Medulla oblongata (tissue), 1 donor: ENCODE measurements around the gene FAM135A.
"Not testable (repeated sequence)": the region's sequence is repeated elsewhere in the genome, so short reads cannot be mapped to it uniquely, and the experiment has no call there.

ENCODE experiments used
- DNase-seq: peaks from one replicate; pipeline ENCODE4 v3.0.0-alpha.2; 2015; ENCODE audit errors: extremely low spot score

Gene FAM135A

DNA sequence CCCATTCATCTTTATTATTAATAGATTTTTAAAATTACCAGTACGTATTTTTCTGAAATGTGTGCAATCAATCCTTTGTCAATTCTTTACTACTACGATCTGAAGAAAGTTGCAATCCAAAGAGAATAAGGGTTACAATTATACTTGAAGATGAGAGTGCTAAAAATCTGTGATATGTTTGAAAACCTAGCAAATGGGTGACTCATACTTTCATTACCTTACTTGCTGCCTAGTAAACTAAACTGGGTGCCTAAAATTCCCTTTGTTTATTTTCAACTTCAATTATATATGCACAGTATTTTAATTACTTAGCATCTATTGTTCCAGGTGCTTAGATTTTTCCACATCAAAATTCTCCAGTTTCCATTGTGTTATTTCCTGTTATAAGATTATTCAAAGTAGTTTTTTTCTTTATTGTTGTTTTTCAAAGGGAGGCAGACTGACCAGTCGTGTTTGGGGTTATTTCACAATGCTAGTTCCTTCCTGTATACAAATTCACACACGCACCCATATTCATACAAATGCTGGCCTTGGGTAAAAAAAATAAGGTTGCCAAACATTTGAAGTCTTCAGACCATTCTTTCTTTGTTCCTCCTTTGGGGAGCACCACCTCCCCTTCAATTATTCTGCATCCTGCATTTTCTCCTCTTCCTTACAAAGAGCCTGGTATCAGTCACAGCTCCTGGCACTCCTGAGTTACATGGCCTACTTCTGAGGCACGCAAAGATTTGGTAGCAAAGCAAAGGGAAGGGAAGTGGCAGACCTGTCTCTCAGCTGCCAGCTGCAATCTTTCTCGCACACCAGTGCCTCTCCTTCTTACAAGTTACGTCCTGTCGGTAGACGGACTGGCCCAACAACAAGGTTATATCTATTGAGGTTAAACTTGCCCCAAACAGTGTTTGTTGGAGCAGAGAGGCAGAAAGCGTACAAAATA lies 16.2 kb upstream of the FAM135A start:
- peak; percentile 8 for DNase-seq

DNA sequence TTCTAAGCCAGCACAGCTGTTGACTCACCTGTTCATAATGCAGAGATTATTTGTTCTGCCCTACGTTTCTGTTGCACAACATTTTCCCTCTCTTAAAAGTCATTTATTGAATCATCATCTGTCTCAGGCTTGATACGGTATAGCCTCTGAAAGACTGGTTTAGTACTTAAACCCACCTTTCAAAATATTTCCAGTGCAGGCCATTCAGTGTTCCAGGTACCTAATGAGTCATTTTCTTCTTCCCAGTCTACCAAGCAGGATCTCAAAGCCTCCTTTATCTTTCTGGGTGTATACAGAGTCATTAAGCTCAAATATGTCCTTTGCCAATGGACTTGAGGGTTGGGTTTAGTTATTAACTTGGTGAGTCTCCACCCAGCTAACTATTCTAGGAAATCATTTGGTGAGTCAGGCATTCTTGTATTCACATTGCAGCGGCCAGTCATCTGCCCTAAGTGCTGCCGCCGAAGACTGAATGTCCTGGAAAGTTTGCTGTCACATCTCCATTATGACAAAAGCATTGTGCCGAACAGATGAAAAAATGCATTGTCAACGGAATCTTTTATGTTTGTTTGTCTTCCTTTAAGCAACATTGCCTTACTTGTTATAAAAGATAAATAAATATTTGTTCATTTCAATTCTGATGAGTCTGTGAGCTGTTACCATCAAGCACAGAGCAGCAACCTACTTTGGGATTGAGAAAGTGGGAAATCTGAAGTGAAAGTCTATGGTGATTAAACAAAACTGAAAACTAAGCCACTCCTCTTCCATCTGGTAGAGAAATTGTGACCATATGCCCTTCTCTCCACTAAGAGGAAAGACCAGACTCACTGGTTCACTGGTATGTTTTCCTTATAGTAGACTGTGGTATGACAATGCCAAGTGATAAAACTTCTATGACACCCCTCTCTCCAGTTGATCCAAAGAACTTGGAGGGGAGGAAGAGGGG lies 14.3 kb upstream of the FAM135A start:
- DNase-seq, result no peak

DNA sequence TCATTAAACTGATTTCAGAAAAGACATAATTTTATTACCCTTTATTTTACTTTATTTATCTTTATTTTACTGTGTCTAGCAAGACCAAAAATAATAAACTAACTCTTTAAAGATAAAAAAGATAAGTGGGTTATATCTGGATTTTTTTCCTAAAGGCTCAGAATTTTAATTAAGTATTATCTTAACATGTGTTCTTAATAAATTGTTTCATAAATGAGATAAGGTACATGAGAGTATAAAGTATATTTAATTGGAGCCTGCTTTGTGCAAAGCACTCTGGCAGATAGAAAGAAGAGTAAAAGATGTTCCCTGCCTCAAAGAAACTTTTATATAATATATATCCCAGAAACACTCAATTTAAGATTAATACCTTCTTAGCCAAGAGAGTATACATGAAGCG lies 8.7 kb upstream of the FAM135A start:
- DNase-seq, result no peak

DNA sequence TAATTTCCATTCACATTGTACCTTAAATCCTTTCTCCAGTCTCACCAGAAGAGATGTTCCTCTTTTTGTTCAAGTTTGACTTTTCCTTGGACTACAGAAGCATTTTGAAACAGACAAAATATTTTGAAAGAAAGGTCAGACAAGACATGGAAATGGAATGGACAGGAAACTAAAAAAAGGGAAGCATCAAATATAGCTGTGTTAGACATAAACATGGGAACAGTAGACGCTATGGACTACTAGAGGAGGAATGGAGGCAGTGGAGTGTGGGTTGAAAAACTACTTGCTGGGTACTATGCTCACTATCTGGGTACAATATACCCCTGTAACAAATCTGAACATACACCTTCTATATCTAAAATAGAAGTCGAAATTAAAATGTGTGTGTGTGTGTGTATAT lies 4.1 kb upstream of the FAM135A start:
- peak; percentile 32 for DNase-seq

DNA sequence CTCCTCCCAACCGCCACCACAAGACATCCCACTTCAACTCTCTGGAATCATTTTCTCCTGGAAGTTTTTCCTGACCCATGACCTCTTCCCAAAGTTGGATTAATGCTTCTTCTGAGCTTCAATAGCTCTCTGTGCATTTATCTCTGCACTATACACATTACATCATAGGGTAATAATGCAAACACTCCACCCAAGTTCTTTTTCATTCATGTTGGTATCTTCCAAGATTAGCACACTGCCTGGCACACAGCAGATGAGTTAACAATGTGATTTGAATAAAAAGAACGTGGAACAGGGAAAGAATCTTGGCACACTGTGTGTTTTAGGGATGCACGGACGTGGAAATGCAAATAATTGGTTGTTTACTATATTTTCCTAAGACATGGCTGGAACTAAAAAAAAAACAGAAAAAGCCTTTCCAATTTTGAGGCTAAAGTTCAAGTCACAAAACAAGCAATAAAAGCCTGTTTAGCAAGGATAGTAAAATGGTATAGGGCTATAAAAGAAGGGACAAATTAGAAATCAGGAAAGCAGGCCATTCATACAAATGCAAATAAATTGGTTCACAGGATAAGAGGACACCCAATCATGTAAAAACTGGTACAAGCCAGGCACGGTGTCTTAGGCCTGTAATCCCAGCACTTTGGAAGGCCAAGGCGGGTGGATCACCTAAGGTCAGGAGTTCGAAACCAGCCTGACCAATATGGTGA lies 1.6 kb upstream of the FAM135A start:
- DNase-seq, result no peak

DNA sequence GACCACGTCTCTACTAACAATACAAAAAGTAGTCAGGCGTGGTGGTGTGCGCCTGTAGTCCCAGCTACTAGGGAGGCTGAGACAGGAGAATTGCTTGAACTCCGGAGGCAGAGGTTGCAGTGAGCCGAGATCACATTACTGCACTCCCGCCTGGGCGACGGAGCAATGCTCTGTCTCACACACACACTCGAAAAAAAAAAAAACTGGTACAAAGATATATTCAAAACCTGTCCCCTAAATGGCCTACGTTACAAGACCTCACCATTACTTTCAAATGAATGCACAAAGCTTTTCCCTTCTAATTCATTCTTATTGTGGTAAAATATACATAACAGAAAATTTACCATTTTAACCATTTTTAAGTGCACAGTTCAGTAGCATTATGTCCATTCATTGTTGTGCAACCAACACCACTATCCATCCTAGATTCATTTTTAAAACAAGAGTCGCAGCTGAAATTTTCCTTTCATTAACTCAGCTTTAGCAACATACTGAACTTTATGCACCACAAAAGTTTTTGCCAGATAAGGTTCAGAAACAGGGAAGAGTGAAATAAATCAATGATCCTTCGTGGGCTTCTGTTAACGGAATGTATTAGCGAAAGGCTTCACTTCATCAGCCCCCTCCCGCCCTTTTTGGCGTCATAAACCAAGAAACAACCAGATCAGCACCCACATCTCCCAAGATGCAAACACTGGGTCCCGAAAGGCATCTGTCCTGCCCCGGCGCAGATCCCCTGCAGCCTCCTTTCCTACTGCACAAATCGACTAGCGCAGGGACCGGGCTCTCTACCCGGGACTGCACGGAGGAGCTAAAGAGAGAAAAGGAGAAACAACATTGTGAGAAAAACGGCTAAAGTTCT lies 825 bp upstream of the FAM135A start:
- DNase-seq, result no peak

DNA sequence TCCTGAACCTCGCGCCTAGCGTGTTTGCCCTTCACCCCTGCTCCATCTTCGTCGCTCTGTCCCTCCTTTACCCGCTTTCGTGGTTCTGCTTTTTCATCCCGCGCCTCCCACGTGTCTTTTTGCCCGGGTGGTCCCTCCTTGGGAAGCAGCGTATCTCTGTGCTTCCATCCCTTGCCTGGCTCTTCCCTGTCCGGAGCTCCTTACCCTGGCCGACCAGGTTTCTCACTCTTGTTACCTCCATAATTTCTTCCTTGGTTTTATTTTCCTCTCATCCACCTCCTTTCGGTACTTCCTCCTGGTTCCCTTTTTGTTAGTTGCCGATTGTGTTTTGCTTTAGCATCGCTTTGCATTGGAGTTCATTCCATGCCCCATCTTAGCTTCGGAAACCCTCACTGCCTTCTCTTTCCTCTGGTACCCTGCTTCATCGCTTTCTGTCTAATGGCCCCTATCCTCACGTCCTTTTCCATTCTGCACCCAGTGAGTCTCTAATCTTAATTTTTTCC lies 735 bp downstream of the FAM135A start:
- DNase-seq, result peak; percentile 42

DNA sequence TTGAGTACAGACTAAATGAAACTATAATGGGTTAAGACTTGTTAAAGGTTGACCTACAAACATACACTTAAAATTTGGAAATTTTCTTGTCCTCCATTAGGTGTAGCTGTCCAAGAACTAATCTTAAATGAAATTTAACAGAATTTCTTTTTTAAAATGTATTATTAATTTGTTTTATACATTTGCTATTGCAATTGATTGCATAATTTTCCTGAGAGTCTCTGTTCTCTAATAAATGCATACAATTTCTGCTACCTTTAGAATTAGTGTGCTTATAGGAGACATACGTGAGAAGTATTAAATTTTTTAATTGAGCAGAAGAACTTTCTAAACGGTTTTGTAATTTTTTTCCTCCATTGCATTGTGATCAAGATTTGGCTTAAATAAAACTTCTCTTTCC lies 1.5 kb downstream of the FAM135A start:
- no peak for DNase-seq

DNA sequence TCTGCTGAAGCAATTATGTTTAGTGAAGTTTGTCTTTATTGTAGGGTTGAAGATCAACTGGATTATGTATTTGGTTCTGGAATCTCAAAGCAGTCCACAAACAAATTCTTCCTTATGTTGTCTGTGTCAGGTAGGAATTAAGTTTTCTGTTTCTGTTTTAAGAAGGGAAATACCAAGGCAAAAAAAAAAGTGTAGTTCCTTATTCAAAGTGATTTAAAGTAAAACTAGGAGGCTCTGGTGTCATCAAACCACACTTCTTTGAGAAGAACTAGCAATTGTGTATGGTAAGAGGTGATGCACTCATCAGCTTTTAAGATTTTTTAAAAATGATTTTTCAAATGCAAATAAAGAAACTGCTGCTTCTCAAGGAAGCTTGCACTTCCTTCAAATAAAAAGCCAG lies 1.9 kb downstream of the FAM135A start:
- DNase-seq, result peak; percentile 38

DNA sequence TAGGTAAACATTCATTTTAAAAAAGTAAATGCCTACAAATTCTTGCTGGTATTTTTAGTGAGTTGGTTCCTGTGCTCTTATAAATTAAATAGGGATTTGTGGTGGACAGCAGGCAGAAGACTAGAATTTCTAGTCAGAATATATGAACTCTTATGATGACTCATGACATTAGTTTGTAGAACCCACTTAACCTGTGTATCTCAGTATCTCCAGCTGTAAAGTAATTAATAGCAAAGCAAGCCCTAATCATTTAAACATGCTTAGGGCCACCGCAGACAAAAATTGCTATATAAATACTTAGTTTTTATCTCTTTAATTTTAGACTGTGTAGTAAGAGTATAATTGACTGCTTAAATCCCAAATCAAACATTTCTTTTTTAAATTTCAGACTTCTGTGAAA lies 2.4 kb downstream of the FAM135A start:
- DNase-seq, result no peak

DNA sequence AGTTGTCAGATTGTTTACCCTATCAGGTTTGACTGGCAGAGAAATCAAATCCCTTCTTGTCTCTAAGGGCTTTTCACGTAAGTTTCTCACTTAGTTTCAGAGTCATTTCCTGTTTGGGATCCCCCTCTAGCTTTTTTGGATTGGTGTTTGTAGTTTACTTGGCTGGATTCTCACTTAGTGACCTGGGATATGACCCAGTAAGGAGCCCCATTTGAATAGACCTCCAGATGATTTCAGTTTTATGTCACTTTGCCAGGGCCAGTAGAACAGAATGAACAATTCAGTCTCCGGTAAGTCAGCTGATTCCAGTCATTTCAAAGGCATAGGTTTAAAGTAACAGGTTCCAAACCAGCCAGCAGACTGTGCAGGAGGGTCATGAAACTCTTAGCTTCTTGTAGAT lies 8.2 kb downstream of the FAM135A start:
- DNase-seq, result no peak

DNA sequence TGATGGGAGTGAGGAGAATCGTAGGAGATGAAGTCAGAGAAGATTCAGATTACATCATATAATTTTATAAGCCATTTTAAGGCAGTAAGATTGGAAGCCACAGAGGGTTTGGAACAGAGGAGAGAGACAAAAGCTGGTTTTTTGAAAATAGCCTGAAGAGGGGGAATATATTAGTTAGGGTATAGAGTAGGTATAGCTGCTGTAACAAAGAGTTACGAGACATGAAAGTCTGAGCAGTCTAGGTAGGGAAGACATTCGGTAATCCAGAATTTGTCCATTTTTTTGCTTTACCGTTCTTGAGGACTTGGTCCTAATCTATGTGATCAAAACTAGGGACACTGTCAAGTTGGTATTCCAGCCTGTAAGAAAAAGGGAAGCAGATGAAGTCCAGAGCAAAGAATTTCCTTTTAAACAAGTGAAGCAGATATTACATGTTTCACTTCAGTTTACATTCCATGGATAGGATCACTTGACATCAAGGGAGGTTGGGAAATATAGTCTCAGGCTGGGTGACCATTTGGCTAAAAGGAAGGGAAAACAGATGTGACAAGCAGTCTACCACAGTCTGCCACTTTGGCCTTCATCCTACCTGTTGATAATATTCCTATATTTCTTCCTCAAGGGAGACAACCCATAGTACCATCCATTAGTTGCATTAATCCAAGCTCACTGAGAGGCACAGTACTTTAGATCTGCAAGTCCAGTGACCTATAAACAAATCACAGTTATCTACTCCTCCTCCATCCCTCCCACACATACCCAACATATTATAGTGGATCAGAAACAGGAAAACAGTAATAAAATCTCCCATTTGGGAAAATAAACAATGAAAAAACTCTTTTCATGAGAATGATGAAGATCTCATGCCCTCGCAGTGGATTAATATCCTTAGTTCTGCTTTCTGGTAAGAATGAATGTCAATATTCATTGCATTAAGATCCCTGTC lies 10.2 kb downstream of the FAM135A start:
- DNase-seq, result no peak

DNA sequence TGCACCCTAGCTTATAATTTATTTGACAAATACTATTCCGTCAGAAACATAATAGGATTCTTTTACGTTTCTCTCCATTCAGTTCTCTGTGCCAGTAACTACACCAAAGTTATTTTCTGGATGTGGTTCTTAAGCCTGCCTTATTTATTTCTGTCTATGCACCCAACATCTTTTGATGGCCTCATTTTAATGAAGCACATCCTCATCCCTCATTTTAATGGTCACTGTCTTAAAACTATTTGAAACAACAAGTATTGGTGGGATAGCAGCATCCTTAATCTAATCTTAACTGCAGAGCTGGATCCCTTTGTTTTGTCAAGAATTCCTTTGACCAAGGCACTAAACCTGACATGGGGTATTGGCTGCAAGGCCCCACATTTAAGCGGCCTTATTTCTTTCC lies 11.0 kb downstream of the FAM135A start:
- DNase-seq, result no peak

DNA sequence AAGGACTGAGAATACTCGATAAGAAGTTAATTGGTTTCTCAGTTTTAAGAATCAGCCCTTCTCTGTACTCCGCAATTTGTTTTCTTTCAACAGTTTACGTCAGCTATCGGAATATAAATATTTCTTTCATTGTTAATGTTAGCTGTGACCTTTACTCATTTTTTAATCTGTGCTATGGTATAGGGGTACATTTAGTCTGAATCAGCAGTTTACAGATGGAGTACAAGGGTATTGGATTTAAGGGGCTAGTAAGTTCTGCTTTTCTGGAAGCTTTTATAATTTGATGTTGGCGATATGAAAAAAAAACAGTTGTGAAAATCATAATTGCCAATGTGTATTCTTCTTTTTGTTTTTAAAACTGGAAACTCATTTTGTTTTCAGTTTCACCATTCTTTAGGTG lies 23.0 kb downstream of the FAM135A start:
- no peak for DNase-seq

DNA sequence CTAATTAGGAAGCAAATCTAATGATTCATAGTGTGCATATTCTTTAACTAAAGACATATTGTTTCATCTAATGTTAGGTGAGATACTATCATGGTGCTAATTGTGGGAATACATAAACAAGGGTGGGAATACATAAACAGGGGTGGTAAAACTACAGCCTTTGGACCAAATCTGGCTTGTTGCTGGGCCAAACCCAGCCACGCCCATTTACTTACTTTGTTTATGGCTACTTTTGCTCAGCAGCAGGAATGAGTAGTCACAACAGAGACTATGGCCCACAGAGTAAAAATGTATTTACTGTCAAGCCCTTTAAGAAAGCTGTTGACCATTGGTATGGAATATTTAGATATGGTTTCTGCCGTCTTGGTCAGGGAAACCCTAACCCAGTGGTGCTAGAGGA lies 31.7 kb downstream of the FAM135A start:
- DNase-seq, result no peak

DNA sequence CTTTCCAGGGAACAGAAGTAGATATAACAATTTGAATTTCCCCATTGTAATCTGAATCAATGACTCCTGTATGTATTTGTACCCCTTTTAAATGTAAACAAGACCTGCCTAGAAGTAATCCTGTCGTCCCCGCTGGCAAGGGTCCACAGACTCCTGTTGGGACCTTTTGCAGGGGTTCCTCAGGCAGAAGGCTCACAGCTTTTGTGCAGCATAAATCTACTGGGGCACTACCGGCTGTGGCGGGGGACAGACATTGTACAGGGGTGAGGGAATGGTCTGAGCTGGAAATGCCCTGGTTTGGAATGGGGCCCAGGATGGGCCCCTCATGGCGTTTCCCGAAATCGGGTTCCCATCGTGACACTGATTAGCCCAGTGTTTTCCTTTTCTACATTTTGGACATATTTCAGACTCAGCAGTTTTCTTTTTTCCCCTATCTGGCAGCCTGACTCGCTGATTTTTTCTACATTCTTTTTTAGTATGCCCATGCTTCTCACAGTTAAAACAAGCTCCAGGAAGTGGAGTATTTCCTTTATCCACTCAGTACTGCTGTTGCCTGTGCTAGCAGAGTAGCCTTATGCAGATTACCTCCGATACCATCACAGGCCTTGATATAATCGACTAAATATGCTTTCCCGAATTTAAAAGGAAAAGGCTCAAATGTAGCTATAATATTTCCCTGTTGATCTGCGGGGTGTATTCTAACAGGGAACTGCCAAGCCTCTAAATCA lies 34.2 kb downstream of the FAM135A start:
- not testable (repeated sequence) for DNase-seq

DNA sequence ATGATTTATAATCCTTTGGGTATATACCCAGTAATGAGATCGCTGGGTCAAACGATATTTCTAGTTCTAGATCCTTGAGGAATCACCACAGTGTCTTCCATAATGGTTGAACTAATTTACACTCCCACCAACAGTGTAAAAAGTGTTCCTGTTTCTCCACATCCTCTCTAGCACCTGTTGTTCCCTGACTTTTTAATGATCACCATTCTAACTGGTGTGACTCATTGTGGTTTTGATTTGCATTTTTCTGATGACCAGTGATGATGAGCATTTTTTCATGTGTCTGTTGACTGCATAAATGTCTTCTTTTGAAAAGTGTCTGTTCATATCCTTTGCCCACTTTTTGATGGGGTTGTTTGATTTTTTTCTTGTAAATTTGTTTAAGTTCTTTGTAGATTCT lies 40.6 kb downstream of the FAM135A start:
- DNase-seq, result not testable (repeated sequence)

DNA sequence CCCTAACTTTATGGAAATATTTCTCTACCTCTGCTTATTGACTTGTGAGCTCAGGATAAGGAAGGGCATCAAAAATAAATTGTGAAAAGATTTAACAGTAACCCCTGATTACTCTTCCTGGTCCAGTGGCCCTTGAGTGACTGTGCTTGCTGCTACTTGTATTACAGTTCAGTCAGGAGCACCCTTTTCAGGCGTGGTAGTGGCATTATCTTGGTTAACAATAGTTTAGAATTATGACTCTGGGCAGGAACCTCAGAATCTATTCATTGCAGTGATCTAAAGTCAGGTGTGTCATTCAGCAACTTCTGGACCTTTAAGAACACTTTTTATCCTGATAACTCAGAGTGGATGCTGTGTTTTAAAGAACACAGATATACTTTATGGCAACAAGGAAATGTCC lies 43.4 kb downstream of the FAM135A start:
- no peak for DNase-seq

DNA sequence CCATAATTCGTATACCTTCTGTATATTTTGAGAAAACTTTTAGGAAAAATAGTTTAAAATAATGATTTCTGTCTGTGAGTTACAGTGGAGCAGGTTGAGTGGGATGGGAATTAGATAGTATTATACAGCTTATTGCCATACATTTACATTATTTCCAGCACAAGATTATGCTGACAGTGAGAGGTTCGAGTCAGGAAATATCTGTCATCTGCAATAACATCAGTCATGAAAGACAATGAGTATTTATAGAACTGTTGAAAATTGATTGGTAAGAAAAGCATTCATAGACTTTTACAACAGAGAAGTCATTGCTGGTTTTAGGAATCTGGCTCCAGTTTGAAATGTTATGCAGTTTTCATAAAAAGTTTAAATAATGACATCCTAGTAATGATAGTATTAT lies 45.9 kb downstream of the FAM135A start:
- DNase-seq, result no peak
